LNCaP clone FGC (cell line): ENCODE results near the gene OSGEPL1.

ENCODE experiments used
- DNase-seq: peaks from one replicate; pipeline ENCODE4 v3.0.0-alpha.2; 2011; ENCODE audit warnings: low read depth
- H3K4me3 ChIP-seq: 2 replicates; pipeline ENCODE4 v1.5.1; 2011; ENCODE audit warnings: mild to moderate bottlenecking, low read depth, low read length, control low read depth
- TF ChIP-seq, protein P1 (sequence below): IDR thresholded peaks from 2 replicates; pipeline ENCODE4 v1.5.1; 2012; ENCODE audit warnings: mild to moderate bottlenecking; ENCODE audit not compliant: control insufficient read depth, insufficient read depth; ENCODE audit errors: extremely low read depth

Gene OSGEPL1, protein sequence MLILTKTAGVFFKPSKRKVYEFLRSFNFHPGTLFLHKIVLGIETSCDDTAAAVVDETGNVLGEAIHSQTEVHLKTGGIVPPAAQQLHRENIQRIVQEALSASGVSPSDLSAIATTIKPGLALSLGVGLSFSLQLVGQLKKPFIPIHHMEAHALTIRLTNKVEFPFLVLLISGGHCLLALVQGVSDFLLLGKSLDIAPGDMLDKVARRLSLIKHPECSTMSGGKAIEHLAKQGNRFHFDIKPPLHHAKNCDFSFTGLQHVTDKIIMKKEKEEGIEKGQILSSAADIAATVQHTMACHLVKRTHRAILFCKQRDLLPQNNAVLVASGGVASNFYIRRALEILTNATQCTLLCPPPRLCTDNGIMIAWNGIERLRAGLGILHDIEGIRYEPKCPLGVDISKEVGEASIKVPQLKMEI

DNA sequence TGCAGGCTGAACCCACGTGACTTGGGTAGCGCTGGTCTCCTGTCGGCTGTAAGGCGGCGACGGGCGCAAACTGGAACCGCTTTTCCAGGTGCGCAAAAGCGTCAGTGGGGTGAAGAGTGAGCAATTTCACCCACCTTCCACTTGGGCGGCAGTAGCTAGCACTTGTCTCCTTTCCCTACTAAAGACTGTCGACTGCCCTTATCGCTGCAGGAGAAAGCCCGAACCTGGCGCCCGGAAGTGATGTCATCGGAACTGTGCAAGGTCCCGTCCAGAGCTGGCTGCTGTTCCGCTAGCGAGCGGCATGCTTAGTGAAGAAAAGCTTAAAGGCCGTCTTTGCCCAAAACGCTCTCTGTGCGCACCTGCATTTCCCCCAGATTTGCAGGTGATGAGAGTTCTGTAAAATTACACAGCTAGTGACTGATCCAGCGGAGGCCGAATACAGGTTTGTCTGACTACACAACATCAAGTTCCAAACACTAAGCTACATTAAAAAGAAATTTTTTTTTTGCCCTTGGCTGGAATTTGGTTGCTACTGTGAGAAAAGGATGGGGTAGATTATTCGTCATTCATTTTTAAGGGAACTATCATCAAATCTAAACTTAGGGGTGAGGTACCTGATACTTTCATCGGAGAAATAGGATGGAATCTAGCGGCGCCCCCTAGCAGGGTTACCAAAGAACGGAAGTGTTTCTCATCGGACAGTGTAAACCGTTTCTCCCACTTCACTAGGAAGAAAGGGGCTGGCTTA is at the start of gene OSGEPL1:
OSGEPL1 (minus strand) TSS at position 242 of the 748 bp plus-strand sequence. CDS start 1,152 bp downstream, outside the sequence.
- DNase-seq, result peak; percentile 86
- TF ChIP-seq, protein P1, sequence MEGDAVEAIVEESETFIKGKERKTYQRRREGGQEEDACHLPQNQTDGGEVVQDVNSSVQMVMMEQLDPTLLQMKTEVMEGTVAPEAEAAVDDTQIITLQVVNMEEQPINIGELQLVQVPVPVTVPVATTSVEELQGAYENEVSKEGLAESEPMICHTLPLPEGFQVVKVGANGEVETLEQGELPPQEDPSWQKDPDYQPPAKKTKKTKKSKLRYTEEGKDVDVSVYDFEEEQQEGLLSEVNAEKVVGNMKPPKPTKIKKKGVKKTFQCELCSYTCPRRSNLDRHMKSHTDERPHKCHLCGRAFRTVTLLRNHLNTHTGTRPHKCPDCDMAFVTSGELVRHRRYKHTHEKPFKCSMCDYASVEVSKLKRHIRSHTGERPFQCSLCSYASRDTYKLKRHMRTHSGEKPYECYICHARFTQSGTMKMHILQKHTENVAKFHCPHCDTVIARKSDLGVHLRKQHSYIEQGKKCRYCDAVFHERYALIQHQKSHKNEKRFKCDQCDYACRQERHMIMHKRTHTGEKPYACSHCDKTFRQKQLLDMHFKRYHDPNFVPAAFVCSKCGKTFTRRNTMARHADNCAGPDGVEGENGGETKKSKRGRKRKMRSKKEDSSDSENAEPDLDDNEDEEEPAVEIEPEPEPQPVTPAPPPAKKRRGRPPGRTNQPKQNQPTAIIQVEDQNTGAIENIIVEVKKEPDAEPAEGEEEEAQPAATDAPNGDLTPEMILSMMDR, result peak; percentile 65
- H3K4me3 ChIP-seq, result peak within 1 kb of the TSS; percentile 72

DNA sequence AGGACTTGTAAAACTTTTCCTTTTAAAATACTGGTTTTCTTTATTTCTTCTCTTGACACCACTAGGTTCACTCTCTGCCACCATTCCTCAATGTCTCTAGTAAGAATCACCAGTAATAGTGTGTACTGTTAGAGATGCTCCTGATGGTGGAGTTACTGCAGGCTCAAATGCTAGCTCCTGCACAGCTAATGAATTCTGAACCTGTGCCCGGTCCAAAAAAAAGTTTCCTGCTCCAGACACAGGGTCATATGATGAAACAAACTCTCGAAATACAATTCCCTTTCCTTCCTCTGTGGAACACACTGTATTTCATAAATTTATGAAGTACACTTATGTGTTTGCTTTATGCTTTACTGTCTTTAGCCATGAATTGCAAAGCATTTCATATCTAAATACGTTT is 40.8 kb upstream of the OSGEPL1 start:
- no peak for DNase-seq
- no peak overlapping the region for H3K4me3 ChIP-seq
- TF ChIP-seq, protein P1, result no peak

DNA sequence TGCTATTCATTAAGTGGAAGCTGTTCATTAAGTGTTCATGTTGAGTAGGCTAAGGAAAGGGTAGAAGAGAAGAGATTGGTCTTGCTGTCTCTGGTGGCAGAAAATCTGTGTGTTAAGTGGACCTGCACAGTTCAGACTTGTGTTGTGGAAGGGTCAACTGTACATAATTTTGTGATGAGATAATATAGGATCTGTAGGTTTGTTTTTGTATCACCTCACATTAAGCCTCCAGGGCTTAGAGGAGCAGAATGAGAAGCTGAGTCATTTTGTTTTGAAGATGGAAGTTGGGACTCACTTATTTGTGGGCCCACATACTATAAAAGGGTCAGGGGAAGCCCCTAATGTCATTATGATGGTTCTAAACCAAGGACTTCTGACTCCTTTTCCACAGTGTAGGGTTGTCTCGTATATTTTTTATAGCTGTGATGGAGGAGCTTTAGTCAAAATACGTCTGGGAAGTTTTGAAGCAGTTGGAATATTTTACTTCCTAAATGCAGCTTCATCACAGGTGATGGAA is 39.9 kb upstream of the OSGEPL1 start:
- no peak for DNase-seq

DNA sequence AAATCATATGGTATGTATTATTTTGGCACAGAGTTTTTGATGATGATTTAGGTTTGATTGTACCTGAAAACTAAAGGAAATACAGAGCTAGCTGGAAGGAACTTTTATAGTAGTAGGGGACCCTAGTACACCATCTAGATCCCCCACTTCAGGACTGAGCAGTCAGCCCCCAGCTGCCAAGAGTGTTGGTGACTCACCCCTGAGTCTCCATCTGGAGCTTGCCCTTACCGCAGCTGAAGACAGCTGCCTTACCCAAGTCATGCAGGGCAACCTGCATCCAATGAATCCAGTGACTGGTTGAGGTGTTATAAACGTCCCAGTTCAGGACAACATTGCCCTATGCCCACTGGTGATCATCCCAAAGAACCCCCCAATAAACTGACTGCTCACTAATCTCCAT is 36.9 kb upstream of the OSGEPL1 start:
- TF ChIP-seq, protein P1, result no peak
- no peak overlapping the region for H3K4me3 ChIP-seq
- no peak for DNase-seq

More for the DNA sequence above, 39.9 kb upstream of the OSGEPL1 start:
- H3K4me3 ChIP-seq, result no peak overlapping the region
- TF ChIP-seq, protein P1, result no peak

DNA sequence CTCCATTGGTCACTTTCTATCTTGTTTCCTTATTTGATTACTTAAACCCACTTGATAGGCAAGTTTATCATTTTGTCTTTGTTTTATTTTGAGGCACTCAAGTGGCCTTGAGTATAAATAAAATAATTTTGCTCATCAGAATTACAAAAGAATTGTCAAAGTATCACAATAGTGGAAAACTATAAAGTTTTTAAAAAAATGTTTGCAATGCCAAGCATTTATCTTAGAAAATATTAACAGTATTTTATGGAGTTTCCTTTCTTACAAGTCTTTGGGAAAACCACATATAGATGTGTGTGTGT is 36.4 kb upstream of the OSGEPL1 start:
- no peak for DNase-seq
- H3K4me3 ChIP-seq, result no peak overlapping the region
- TF ChIP-seq, protein P1, result no peak

DNA sequence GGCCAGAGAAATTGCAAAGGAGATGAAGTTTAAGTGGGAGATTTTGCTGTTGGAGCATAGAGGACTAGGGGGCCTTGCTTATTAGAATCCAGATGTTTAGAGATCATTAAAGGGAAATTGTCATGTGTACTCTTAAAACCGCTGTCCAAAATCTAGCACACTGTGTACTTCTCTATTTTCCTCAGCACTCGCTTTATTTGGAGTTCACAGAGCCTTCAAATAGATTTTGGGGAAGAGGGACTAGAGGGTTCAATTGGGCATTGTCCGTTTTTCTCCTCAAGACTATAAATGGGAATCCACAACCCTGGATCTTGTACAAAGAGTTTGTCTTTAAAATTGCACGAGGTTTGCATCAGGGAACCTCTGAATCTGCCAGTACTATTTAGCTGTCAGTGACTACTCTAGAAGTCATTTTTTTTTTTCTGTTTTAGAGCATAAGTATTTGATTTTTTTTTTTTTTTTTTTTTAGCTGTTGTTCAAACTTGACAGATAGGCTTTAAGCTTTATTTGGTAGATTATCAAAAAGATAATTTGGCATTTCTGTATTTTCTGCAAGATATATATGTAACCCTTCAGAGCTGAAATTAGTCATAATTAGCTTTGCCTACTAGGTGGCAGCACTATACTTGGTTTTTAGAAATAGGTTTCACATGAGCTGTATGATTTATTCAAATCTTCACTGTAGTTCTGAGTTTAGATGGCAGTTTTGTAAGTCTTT is 35.9 kb upstream of the OSGEPL1 start:
- TF ChIP-seq, protein P1, result peak; percentile 57
- H3K4me3 ChIP-seq, result no peak overlapping the region
- DNase-seq, result peak; percentile 26
